ENCODE measurements around the gene CXXC5. TPM values are rescaled to one million over a fixed set of nuclear protein-coding genes. Genes with fewer than 3 reads are reported as not detected.

Gene CXXC5
- total and polyA plus RNA-seq, 3 experiments from 2014 or later: 2.1 to 67.0 (median 3.1) TPM

GRCh38 chr5:139649082-139649991, 1.2 kb downstream of the CXXC5 start:
- peak overlapping the region; percentile 81 for H3K27ac ChIP-seq (ENCODE audit: low read depth, low read length)
- Mint-ChIP-seq H3K27ac (peak overlapping the region; percentile 55 to 95 (median 86)), H3K4me1 (peaks cover 49 to 73% (median 56%) of the 10 kb centered on the region in 3 donors)

GRCh38 chr5:139650031-139650688, 2.0 kb downstream of the CXXC5 start:
- CTCF ChIA-PET: interaction anchor here (0.9 to 5.2 kb wide), 7 partner anchors 13 to 133 kb away, joined by 3 to 58 read pairs (median 3); no protein-coding TSS in a partner anchor
- peak in 1 of 5 donors; percentile 22 for DNase-seq
- no peaks in the 10 kb centered on the region for H3K9me3 Mint-ChIP-seq
- H3K4me1 Mint-ChIP-seq: peaks cover 41 to 65% (median 51%) of the 10 kb centered on the region in 3 donors
- POLR2A ChIA-PET: interaction anchor here (1.3 to 2.3 kb wide), 2 partner anchors 12 to 14 kb away, joined by 5 to 7 read pairs; no protein-coding TSS in a partner anchor
- Histone ChIP-seq H3K9me3 (ENCODE audit: low read length) (no peaks in the 10 kb centered on the region), H3K4me1 (ENCODE audit: insufficient read depth, low read length) (peaks cover 42% of the 10 kb centered on the region), H3K4me3 (ENCODE audit: low read length) (peak overlapping the region; percentile 44), H3K27ac (ENCODE audit: low read depth, low read length) (peak overlapping the region; percentile 81), H3K27me3 (ENCODE audit: insufficient read depth, low read length, poor library complexity, severe bottlenecking) (peaks cover 39% of the 10 kb centered on the region), H3K36me3 (ENCODE audit: insufficient read depth, low read length) (no peaks in the 10 kb centered on the region)
- H3K27ac Mint-ChIP-seq: peak overlapping the region; percentile 55 to 96 (median 89)
- H3K4me3 Mint-ChIP-seq: peak overlapping the region; percentile 88 to 99 (median 94)
- peaks cover 0 to 3% (median 0%) of the 10 kb centered on the region in 3 donors for H3K36me3 Mint-ChIP-seq
- H3K27me3 Mint-ChIP-seq: peaks cover 11 to 26% of the 10 kb centered on the region in 2 donors

More at GRCh38 chr5:139649082-139649991, 1.2 kb downstream of the CXXC5 start:
- Histone ChIP-seq H3K9me3 (ENCODE audit: low read length) (no peaks in the 10 kb centered on the region), H3K27me3 (ENCODE audit: insufficient read depth, low read length, poor library complexity, severe bottlenecking) (peaks cover 39% of the 10 kb centered on the region), H3K4me1 (ENCODE audit: insufficient read depth, low read length) (peaks cover 48% of the 10 kb centered on the region), H3K4me3 (ENCODE audit: low read length) (peak overlapping the region; percentile 44), H3K36me3 (ENCODE audit: insufficient read depth, low read length) (no peaks in the 10 kb centered on the region)
- CTCF ChIA-PET: interaction anchor here (1.7 to 5.2 kb wide), 4 partner anchors 12 to 116 kb away, joined by 6 to 58 read pairs (median 14); no protein-coding TSS in a partner anchor
- no peak for DNase-seq
- Mint-ChIP-seq H3K27me3 (peaks cover 11 to 26% of the 10 kb centered on the region in 2 donors), H3K9me3 (no peaks in the 10 kb centered on the region), H3K4me3 (peak overlapping the region; percentile 88 to 99 (median 94)), H3K36me3 (peaks cover 0 to 3% (median 0%) of the 10 kb centered on the region in 3 donors)
- POLR2A ChIA-PET: interaction anchor here (1.3 to 2.8 kb wide), 2 partner anchors 12 to 13 kb away, joined by 5 to 57 read pairs; no protein-coding TSS in a partner anchor

- Mint-ChIP-seq H3K27me3 (peaks cover 11 to 26% of the 10 kb centered on the region in 2 donors), H3K27ac (peak overlapping the region in 5 of 8 donors; percentile 43 to 96 (median 92)), H3K36me3 (peaks cover 0 to 3% (median 0%) of the 10 kb centered on the region in 3 donors), H3K9me3 (no peaks in the 10 kb centered on the region), H3K4me1 (peaks cover 39 to 64% (median 48%) of the 10 kb centered on the region in 3 donors), H3K4me3 (peak overlapping the region; percentile 70 to 96 (median 90))
- Histone ChIP-seq H3K36me3 (ENCODE audit: insufficient read depth, low read length) (no peaks in the 10 kb centered on the region), H3K4me1 (ENCODE audit: insufficient read depth, low read length) (peaks cover 42% of the 10 kb centered on the region), H3K27me3 (ENCODE audit: insufficient read depth, low read length, poor library complexity, severe bottlenecking) (peaks cover 39% of the 10 kb centered on the region), H3K9me3 (ENCODE audit: low read length) (no peaks in the 10 kb centered on the region), H3K27ac (ENCODE audit: low read depth, low read length) (peak overlapping the region; percentile 81), H3K4me3 (ENCODE audit: low read length) (peak overlapping the region; percentile 26)
- ChIA-PET CTCF (interaction anchor here (0.9 to 5.2 kb wide), 7 partner anchors 14 to 133 kb away, joined by 3 to 58 read pairs (median 3); no protein-coding TSS in a partner anchor), POLR2A (interaction anchor here (1.3 to 2.3 kb wide), 2 partner anchors 13 to 15 kb away, joined by 5 to 7 read pairs; no protein-coding TSS in a partner anchor)
- DNase-seq: no peak
Observed at GRCh38 chr5:139650689-139651042, 2.5 kb downstream of the CXXC5 start.

- H3K36me3 Mint-ChIP-seq: peaks cover 0 to 3% (median 0%) of the 10 kb centered on the region in 3 donors
- H3K27ac ChIP-seq (ENCODE audit: low read depth, low read length): peak overlapping the region; percentile 81
- no peak overlapping the region for H3K4me3 ChIP-seq (ENCODE audit: low read length)
- H3K4me1 ChIP-seq (ENCODE audit: insufficient read depth, low read length): peaks cover 42% of the 10 kb centered on the region
- peaks cover 35 to 64% (median 47%) of the 10 kb centered on the region in 3 donors for H3K4me1 Mint-ChIP-seq
- H3K27ac Mint-ChIP-seq: peak overlapping the region; percentile 3 to 91 (median 78)
- H3K27me3 ChIP-seq (ENCODE audit: insufficient read depth, low read length, poor library complexity, severe bottlenecking): peaks cover 39% of the 10 kb centered on the region
- H3K9me3 Mint-ChIP-seq: no peaks in the 10 kb centered on the region
- H3K27me3 Mint-ChIP-seq: peaks cover 11 to 26% of the 10 kb centered on the region in 2 donors
- no peaks in the 10 kb centered on the region for H3K9me3 ChIP-seq (ENCODE audit: low read length)
- peak overlapping the region; percentile 15 to 96 (median 89) for H3K4me3 Mint-ChIP-seq
- CTCF ChIA-PET: interaction anchor here (0.9 to 5.2 kb wide), 10 partner anchors 11 to 134 kb away, joined by 3 to 58 read pairs (median 4); no protein-coding TSS in a partner anchor
- H3K36me3 ChIP-seq (ENCODE audit: insufficient read depth, low read length): no peaks in the 10 kb centered on the region
- POLR2A ChIA-PET: interaction anchor here (0.6 to 2.5 kb wide), 6 partner anchors 13 to 91 kb away, joined by 3 to 18 read pairs (median 4); no protein-coding TSS in a partner anchor
- no peak for DNase-seq
Observed at GRCh38 chr5:139651043-139651834, 3.1 kb downstream of the CXXC5 start.

- Mint-ChIP-seq H3K27me3 (peaks cover 11 to 26% of the 10 kb centered on the region in 2 donors), H3K9me3 (no peaks in the 10 kb centered on the region), H3K27ac (peak overlapping the region; percentile 12 to 91 (median 78)), H3K36me3 (peaks cover 0 to 3% (median 0%) of the 10 kb centered on the region in 3 donors), H3K4me1 (peaks cover 36 to 57% (median 48%) of the 10 kb centered on the region in 3 donors), H3K4me3 (peak overlapping the region; percentile 15 to 96 (median 70))
- no peaks in the 10 kb centered on the region for H3K36me3 ChIP-seq (ENCODE audit: insufficient read depth, low read length)
- ChIA-PET POLR2A (interaction anchor here (0.6 to 2.5 kb wide), 5 partner anchors 14 to 91 kb away, joined by 3 to 18 read pairs (median 4); no protein-coding TSS in a partner anchor), CTCF (interaction anchor here (0.8 to 5.2 kb wide), 5 partner anchors 12 to 114 kb away, joined by 3 to 58 read pairs (median 4); no protein-coding TSS in a partner anchor)
- peaks cover 40% of the 10 kb centered on the region for H3K4me1 ChIP-seq (ENCODE audit: insufficient read depth, low read length)
- H3K27me3 ChIP-seq (ENCODE audit: insufficient read depth, low read length, poor library complexity, severe bottlenecking): peaks cover 39% of the 10 kb centered on the region
- peak overlapping the region; percentile 38 for H3K4me3 ChIP-seq (ENCODE audit: low read length)
- H3K9me3 ChIP-seq (ENCODE audit: low read length): no peaks in the 10 kb centered on the region
- no peak overlapping the region for H3K27ac ChIP-seq (ENCODE audit: low read depth, low read length)
- peak; percentile 50 to 82 (median 72) for DNase-seq
Observed at GRCh38 chr5:139651853-139652787, 4.0 kb downstream of the CXXC5 start.

- H3K27ac ChIP-seq (ENCODE audit: low read depth, low read length): peak overlapping the region; percentile 6
- Mint-ChIP-seq H3K27me3 (peaks cover 11 to 26% of the 10 kb centered on the region in 2 donors), H3K4me3 (peak overlapping the region; percentile 15 to 96 (median 70)), H3K36me3 (peaks cover 0 to 3% (median 0%) of the 10 kb centered on the region in 3 donors), H3K9me3 (no peaks in the 10 kb centered on the region), H3K27ac (peak overlapping the region; percentile 12 to 91 (median 78)), H3K4me1 (peaks cover 42 to 56% (median 50%) of the 10 kb centered on the region in 3 donors)
- DNase-seq: peak in 1 of 5 donors; percentile 34
- no peaks in the 10 kb centered on the region for H3K9me3 ChIP-seq (ENCODE audit: low read length)
- peaks cover 32% of the 10 kb centered on the region for H3K27me3 ChIP-seq (ENCODE audit: insufficient read depth, low read length, poor library complexity, severe bottlenecking)
- POLR2A ChIA-PET: interaction anchor here (2.5 kb wide), 1 partner anchor 18 kb away, joined by 18 read pairs; no protein-coding TSS in a partner anchor
- H3K4me3 ChIP-seq (ENCODE audit: low read length): peak overlapping the region; percentile 38
- no peaks in the 10 kb centered on the region for H3K36me3 ChIP-seq (ENCODE audit: insufficient read depth, low read length)
- CTCF ChIA-PET: interaction anchor here (1.6 kb wide), 1 partner anchor 13 kb away, joined by 4 read pairs; no protein-coding TSS in a partner anchor
- H3K4me1 ChIP-seq (ENCODE audit: insufficient read depth, low read length): peaks cover 34% of the 10 kb centered on the region
Observed at GRCh38 chr5:139652788-139653241, 4.7 kb downstream of the CXXC5 start.

All from CD8-positive, alpha-beta memory T cell (primary cell).